Tibial nerve (tissue), 4 donors: ENCODE data around the gene GPR35.

Experiments
- CTCF ChIP-seq, 5 experiments: fragments of 200-600 bp in 3 of 5; fragments of 450-650 bp in 2 of 5; sonication (generic) in 3 of 5; IDR thresholded peaks; one replicate each; pipeline ENCODE4 v1.5.1; 2016 to 2019; ENCODE audit warnings: antibody characterized with exemption in 5 of 5, mild to moderate bottlenecking in 3 of 5, moderate library complexity in 2 of 5
- EP300 ChIP-seq, 2 donors: sonication (generic); formaldehyde crosslinking; IDR thresholded peaks; one replicate each; pipeline ENCODE4 v1.6.1; 2017; ENCODE audit warnings: antibody characterized with exemption in 2 of 2, mild to moderate bottlenecking in 1 of 2
- POLR2A ChIP-seq, 2 donors: fragments of 450-650 bp; IDR thresholded peaks; one replicate each; pipeline ENCODE4 v1.6.1; 2017; ENCODE audit warnings: antibody characterized with exemption in 2 of 2, mild to moderate bottlenecking in 2 of 2, moderate library complexity in 2 of 2

- TF ChIP-seq CTCF (IDR thresholded peaks at IDR 0.05) (no peak), POLR2A (IDR thresholded peaks at IDR 0.05) (no peak), EP300 (IDR thresholded peaks at IDR 0.05) (no peak)
These were observed 17.0 kb downstream of the GPR35 start for GRCh38 chr2:240642061-240642805.
